IMR-90 (cell line): Measurements from ENCODE around the gene OPTN.

Experiments
- CEBPB ChIP-seq: IDR thresholded peaks from 2 replicates; pipeline ENCODE4 v1.6.1; 2012; ENCODE audit warnings: low read depth, low read length, improper control_type of control experiment
- CTCF ChIP-seq: conservative IDR thresholded peaks from 2 replicates; pipeline ENCODE4 v1.5.1; 2012; ENCODE audit warnings: mild to moderate bottlenecking, low read depth, low read length, improper control_type of control experiment
- MAFK ChIP-seq: IDR thresholded peaks from 2 replicates; pipeline ENCODE4 v1.6.1; 2012; ENCODE audit warnings: low read depth, low read length, improper control_type of control experiment
- MAZ ChIP-seq: IDR thresholded peaks from 2 replicates; pipeline ENCODE4 v1.6.1; 2012; ENCODE audit warnings: low read depth, mild to moderate bottlenecking, low read length, improper control_type of control experiment, moderate library complexity, borderline replicate concordance
- POLR2A ChIP-seq: IDR thresholded peaks from 2 replicates; pipeline ENCODE4 v1.6.1; 2012; ENCODE audit warnings: mild to moderate bottlenecking, low read depth, low read length
- RCOR1 ChIP-seq: IDR thresholded peaks from 2 replicates; pipeline ENCODE4 v1.6.1; 2012; ENCODE audit warnings: mild to moderate bottlenecking, low read length, improper control_type of control experiment; ENCODE audit not compliant: insufficient replicate concordance
- RFX5 ChIP-seq: IDR thresholded peaks from 2 replicates; pipeline ENCODE4 v1.8.0; 2012; ENCODE audit warnings: low read depth, mild to moderate bottlenecking, low read length, moderate library complexity
- SMC3 ChIP-seq: fragments of 150-350 bp; IDR thresholded peaks from 2 replicates; pipeline ENCODE4 v1.6.1; 2016; ENCODE audit warnings: low read depth, mild to moderate bottlenecking, antibody characterized with exemption, low read length, moderate library complexity
- TF ChIP-seq, protein P1 (sequence below): fragments of 150-350 bp; IDR thresholded peaks from 2 replicates; pipeline ENCODE4 v1.6.1; 2016; ENCODE audit warnings: low read depth, mild to moderate bottlenecking, low read length, moderate library complexity, borderline replicate concordance

GRCh38 chr10:13095094-13095493 lies 4.9 kb upstream of the OPTN start:
- no peak for TF ChIP-seq CTCF
- no peak for TF ChIP-seq RFX5
- no peak for TF ChIP-seq CEBPB
- TF ChIP-seq, protein P1, sequence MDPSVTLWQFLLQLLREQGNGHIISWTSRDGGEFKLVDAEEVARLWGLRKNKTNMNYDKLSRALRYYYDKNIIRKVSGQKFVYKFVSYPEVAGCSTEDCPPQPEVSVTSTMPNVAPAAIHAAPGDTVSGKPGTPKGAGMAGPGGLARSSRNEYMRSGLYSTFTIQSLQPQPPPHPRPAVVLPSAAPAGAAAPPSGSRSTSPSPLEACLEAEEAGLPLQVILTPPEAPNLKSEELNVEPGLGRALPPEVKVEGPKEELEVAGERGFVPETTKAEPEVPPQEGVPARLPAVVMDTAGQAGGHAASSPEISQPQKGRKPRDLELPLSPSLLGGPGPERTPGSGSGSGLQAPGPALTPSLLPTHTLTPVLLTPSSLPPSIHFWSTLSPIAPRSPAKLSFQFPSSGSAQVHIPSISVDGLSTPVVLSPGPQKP, result no peak
- TF ChIP-seq MAFK, result no peak
- TF ChIP-seq RCOR1, result no peak
- TF ChIP-seq POLR2A, result no peak
- no peak for TF ChIP-seq SMC3
- no peak for TF ChIP-seq MAZ
